Muscle of arm (tissue), 12 donors: ENCODE data around the gene KANSL3. TPM values are rescaled to one million over a fixed set of nuclear protein-coding genes. Genes with fewer than 3 reads are reported as not detected.
"Not testable (repeated sequence)": the region's sequence is repeated elsewhere in the genome, so short reads cannot be mapped to it uniquely, and the experiment has no call there.

Source experiments
- DNase-seq: peaks from one replicate; pipeline ENCODE4 v3.0.0-alpha.2; 2013
- polyA plus RNA-seq, 12 donors: library from polyadenylated mRNA; unstranded; fragments of 120-200 nt; gene quantifications; one replicate each; pipeline ENCODE4 v1.2.1, GENCODE V29; 2013; ENCODE audit not compliant: insufficient read length in 12 of 12

KANSL3 gene
- polyA plus RNA-seq, 12 donors = 27.3 to 40.5 (median 34.2) TPM; not detected in 1

GRCh38 chr2:96564026-96564425 is 74.1 kb downstream of the KANSL3 start:
- no peak for DNase-seq

- no peak for DNase-seq
These were observed 79.6 kb downstream of the KANSL3 start for GRCh38 chr2:96558485-96558884.

- no peak for DNase-seq
These were observed 80.1 kb downstream of the KANSL3 start for GRCh38 chr2:96558061-96558460.

- not testable (repeated sequence) for DNase-seq
These were observed 80.7 kb downstream of the KANSL3 start for GRCh38 chr2:96557421-96557820.

- no peak for DNase-seq
These were observed 81.4 kb downstream of the KANSL3 start for GRCh38 chr2:96556441-96557330.

GRCh38 chr2:96555146-96555610 is 82.9 kb downstream of the KANSL3 start:
- no peak for DNase-seq

- DNase-seq = no peak
These were observed 83.6 kb downstream of the KANSL3 start for GRCh38 chr2:96554293-96555145.

- DNase-seq = not testable (repeated sequence)
These were observed 84.2 kb downstream of the KANSL3 start for GRCh38 chr2:96553957-96554292.

GRCh38 chr2:96553176-96553956 is 84.7 kb downstream of the KANSL3 start:
- no peak for DNase-seq

- no peak for DNase-seq
These were observed 85.6 kb downstream of the KANSL3 start for GRCh38 chr2:96552315-96553175.

GRCh38 chr2:96551605-96552314 is 86.4 kb downstream of the KANSL3 start:
- no peak for DNase-seq

GRCh38 chr2:96550787-96551604 is 87.1 kb downstream of the KANSL3 start:
- no peak for DNase-seq

- no peak for DNase-seq
These were observed 87.9 kb downstream of the KANSL3 start for GRCh38 chr2:96549967-96550786.

- no peak for DNase-seq
These were observed 88.7 kb downstream of the KANSL3 start for GRCh38 chr2:96549466-96549785.

- no peak for DNase-seq
These were observed 89.3 kb downstream of the KANSL3 start for GRCh38 chr2:96548558-96549465.

- DNase-seq = no peak
These were observed 90.4 kb downstream of the KANSL3 start for GRCh38 chr2:96547731-96548171.

- no peak for DNase-seq
These were observed 90.9 kb downstream of the KANSL3 start for GRCh38 chr2:96547203-96547641.
